Activated CD4-positive, CD25-positive, alpha-beta regulatory T cell treated with anti-CD3 and anti-CD28 coated beads, Interleukin-2, amount 50 U/mL, for 24 hours (primary cell): Measurements from ENCODE around the gene TPSD1.
"Not testable (repeated sequence)": the region's sequence is repeated elsewhere in the genome, so short reads cannot be mapped to it uniquely, and the experiment has no call there.

ENCODE experiments used
- ATAC-seq, 2 donors: fragments of 150-1000 bp; cut with Tn5 transposase; one replicate each; pipeline ENCODE4 v1.10.0; 2021; ENCODE audit warnings: mild to moderate bottlenecking in 1 of 2, moderate library complexity in 1 of 2

Gene TPSD1

GRCh38 chr16:1263591-1264344 lies 7.9 kb downstream of the TPSD1 start:
- no peak for ATAC-seq

GRCh38 chr16:1264345-1265089 lies 8.6 kb downstream of the TPSD1 start:
- ATAC-seq = no peak

GRCh38 chr16:1265090-1265630 lies 9.3 kb downstream of the TPSD1 start:
- no peak for ATAC-seq

- ATAC-seq = no peak
These were observed 10.0 kb downstream of the TPSD1 start for GRCh38 chr16:1265826-1266225.

GRCh38 chr16:1269418-1269817 lies 13.5 kb downstream of the TPSD1 start:
- ATAC-seq = not testable (repeated sequence)

- no peak for ATAC-seq
These were observed 15.5 kb downstream of the TPSD1 start for GRCh38 chr16:1271380-1271723.

- ATAC-seq = not testable (repeated sequence)
These were observed 16.0 kb downstream of the TPSD1 start for GRCh38 chr16:1271724-1272413.

- no peak for ATAC-seq
These were observed 16.8 kb downstream of the TPSD1 start for GRCh38 chr16:1272453-1273198.

- ATAC-seq = no peak
These were observed 17.9 kb downstream of the TPSD1 start for GRCh38 chr16:1273816-1274215.

- no peak for ATAC-seq
These were observed 18.9 kb downstream of the TPSD1 start for GRCh38 chr16:1274767-1275166.

GRCh38 chr16:1275791-1276579 lies 20.1 kb downstream of the TPSD1 start:
- no peak for ATAC-seq

GRCh38 chr16:1276580-1276878 lies 20.7 kb downstream of the TPSD1 start:
- no peak for ATAC-seq

GRCh38 chr16:1277151-1277598 lies 21.3 kb downstream of the TPSD1 start:
- ATAC-seq = no peak

GRCh38 chr16:1277617-1278282 lies 21.9 kb downstream of the TPSD1 start:
- ATAC-seq = no peak

- no peak for ATAC-seq
These were observed 22.6 kb downstream of the TPSD1 start for GRCh38 chr16:1278477-1278876.

GRCh38 chr16:1279081-1279944 lies 23.4 kb downstream of the TPSD1 start:
- no peak for ATAC-seq

GRCh38 chr16:1279945-1280589 lies 24.2 kb downstream of the TPSD1 start:
- ATAC-seq = no peak

GRCh38 chr16:1280783-1281182 lies 24.9 kb downstream of the TPSD1 start:
- no peak for ATAC-seq

GRCh38 chr16:1281517-1281916 lies 25.6 kb downstream of the TPSD1 start:
- no peak for ATAC-seq
